GM12878 (cell line): ENCODE data around the gene BICDL2.

Source experiments
- BRCA1 ChIP-seq: IDR thresholded peaks from 2 replicates; pipeline ENCODE4 v1.6.1; 2011; ENCODE audit warnings: low read depth, low read length, improper control_type of control experiment
- CEBPB ChIP-seq, 2 experiments: fragments of 150-350 bp in 1 of 2; IDR thresholded peaks; 2 replicates each; pipeline ENCODE4 v1.6.1; 2012 to 2014; ENCODE audit warnings: low read depth in 2 of 2, low read length in 2 of 2, borderline replicate concordance in 1 of 2, inconsistent platforms in 1 of 2
- EP300 ChIP-seq, 2 experiments: fragments of 150-350 bp in 1 of 2; IDR thresholded peaks; 2 replicates each; pipeline ENCODE4 v1.6.1; 2011 to 2012; ENCODE audit warnings: low read depth in 2 of 2, low read length in 2 of 2, borderline replicate concordance in 1 of 2, improper control_type of control experiment in 1 of 2, inconsistent platforms in 1 of 2; ENCODE audit not compliant: control insufficient read depth in 1 of 2
- FOXM1 ChIP-seq: IDR thresholded peaks from 2 replicates; pipeline ENCODE4 v1.6.1; 2012; ENCODE audit warnings: low read depth, mild to moderate bottlenecking, inconsistent platforms, low read length, moderate library complexity
- JUND ChIP-seq: IDR thresholded peaks from 2 replicates; pipeline ENCODE4 v1.6.1; 2012; ENCODE audit warnings: low read depth, mild to moderate bottlenecking, low read length, improper control_type of control experiment, moderate library complexity
- MAX ChIP-seq: IDR thresholded peaks from 2 replicates; pipeline ENCODE4 v1.6.1; 2012; ENCODE audit warnings: low read depth, low read length, improper control_type of control experiment
- MLLT1 ChIP-seq: fragments of 450-650 bp; IDR thresholded peaks from 2 replicates; pipeline ENCODE4 v1.6.1; 2016; ENCODE audit warnings: mild to moderate bottlenecking
- NFIC ChIP-seq: IDR thresholded peaks from 2 replicates; pipeline ENCODE4 v1.6.1; 2012; ENCODE audit warnings: low read depth, mild to moderate bottlenecking, inconsistent platforms, low read length, moderate library complexity
- POLR2AphosphoS5 ChIP-seq: IDR thresholded peaks from 2 replicates; pipeline ENCODE4 v1.6.1; 2011; ENCODE audit warnings: mild to moderate bottlenecking, low read length, inconsistent platforms
- REST ChIP-seq: IDR thresholded peaks from 2 replicates; pipeline ENCODE4 v1.6.1; 2012; ENCODE audit warnings: mild to moderate bottlenecking, low read depth, low read length
- SIX5 ChIP-seq: IDR thresholded peaks from 2 replicates; pipeline ENCODE4 v1.6.1; 2011; ENCODE audit warnings: mild to moderate bottlenecking, low read depth, low read length, moderate library complexity; ENCODE audit not compliant: severe bottlenecking
- SREBF1 ChIP-seq: IDR thresholded peaks from 2 replicates; pipeline ENCODE4 v1.6.1; 2012; ENCODE audit warnings: mild to moderate bottlenecking, low read length
- ZBTB33 ChIP-seq: fragments of 450-650 bp; IDR thresholded peaks from 2 replicates; pipeline ENCODE4 v1.6.1; 2017; ENCODE audit warnings: mild to moderate bottlenecking

- no peak for TF ChIP-seq POLR2AphosphoS5
- TF ChIP-seq FOXM1 = no peak
- no peak for TF ChIP-seq CEBPB (IDR thresholded peaks at IDR 0.05; ENCODE audit: borderline replicate concordance in 1 of 2, low read depth in 2 of 2, low read length in 2 of 2)
- no peak for TF ChIP-seq EP300 (IDR thresholded peaks at IDR 0.05; ENCODE audit: borderline replicate concordance in 1 of 2, control insufficient read depth in 1 of 2, low read depth in 2 of 2, low read length in 2 of 2)
- TF ChIP-seq MAX = no peak
- no peak for TF ChIP-seq NFIC
- no peak for TF ChIP-seq ZBTB33
- TF ChIP-seq BRCA1 = no peak
- no peak for TF ChIP-seq SREBF1
- TF ChIP-seq SIX5 = no peak
- no peak for TF ChIP-seq REST
- no peak for TF ChIP-seq MLLT1
- TF ChIP-seq JUND = no peak
Observed at GRCh38 chr16:3073448-3073847, 36.7 kb upstream of the BICDL2 start.
